ENCODE data around the gene CYSTM1.
A peak's percentile ranks its signal among the peaks of the same experiment; 100 is the strongest.
"Not testable (repeated sequence)": the region's sequence is repeated elsewhere in the genome, so short reads cannot be mapped to it uniquely, and the experiment has no call there.

CYSTM1 gene

DNA sequence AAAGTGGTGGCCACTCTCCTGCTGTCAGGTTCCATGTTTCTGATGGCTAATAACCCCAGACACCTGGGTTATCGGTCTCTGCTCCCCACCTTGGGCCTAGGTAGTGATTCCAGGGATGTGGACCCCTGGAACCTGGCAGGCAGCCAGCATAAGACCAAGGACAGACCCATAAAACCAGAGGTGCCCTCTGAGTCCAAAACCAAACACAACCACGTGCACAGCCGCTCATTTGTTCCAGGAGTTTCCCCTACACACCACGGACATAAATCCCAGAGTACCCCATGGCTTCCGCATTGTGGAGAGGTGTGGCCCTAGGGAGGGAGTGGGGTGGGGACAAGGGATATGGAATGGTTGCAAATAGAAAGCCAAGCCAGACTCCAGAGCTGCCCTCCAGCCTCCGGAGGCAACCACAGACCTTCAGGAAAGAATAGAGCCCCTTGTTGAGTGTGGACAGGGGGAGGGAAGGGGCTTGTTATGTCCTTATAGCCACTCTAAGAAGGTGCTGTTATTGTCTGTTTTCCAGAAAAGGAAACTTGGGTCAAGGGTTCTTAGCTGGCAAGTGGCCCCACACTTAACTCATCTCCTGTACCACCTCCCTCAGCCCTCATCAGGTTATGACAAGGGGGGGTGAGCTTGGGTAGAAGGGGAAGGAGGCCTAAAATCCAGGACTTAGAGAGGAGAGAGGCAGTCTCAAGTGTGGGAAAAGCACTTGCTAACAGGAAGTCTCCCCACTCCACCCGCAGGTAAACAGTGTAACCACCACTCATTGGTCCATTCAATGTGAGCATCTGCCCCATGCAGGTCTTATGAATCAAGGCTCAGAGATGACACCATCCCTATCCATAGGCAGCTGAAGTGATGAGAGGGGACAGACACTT is 23.6 kb upstream of the CYSTM1 start:
- no peak for DNase-seq

DNA sequence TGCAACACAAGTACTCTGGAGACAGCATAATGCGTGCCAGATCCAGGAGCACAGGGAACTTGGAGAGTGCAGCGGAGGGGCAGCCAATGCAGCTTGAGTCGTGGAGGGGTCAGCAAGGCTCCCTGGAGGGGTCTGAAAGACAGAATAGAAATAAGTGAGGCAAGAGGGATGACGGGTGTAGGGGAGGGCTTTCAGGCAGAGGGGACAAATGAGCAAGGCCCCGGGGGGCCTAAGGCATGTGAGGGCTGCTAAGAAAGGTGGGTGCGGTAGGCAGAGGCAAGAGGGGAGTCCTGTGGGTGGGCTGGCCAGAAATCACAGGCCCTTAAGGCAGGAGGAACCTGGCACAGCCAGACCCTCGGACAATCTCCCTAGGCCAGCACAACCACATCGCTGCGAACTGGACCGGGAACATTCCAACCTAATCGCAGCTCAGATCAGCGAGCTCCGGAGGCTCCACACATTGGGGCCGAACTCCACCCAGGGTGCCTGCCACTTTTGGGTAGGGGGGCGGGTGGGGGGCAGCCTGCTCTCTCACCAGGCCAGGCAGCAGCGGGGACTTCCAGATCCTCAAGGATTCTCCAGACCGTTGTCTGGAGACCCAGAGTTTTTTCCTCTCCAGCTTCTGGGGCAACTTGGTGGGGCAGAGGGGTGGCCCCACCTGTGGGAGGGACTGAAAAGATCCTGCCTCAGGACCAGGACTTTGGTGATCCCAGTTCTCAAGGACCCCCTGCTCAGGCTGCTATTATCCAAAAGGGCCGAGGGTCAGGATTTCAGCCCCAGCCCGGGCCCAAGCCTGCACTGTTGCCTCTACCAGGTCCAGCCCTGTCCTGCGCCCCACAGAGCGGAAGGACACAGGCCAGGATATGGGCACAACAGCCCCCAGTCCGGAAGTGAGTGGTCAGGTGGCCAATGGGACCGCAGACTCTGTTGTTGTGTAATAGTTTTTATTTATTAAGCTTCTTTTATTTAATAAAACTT is 22.7 kb upstream of the CYSTM1 start:
- no peak for DNase-seq

DNA sequence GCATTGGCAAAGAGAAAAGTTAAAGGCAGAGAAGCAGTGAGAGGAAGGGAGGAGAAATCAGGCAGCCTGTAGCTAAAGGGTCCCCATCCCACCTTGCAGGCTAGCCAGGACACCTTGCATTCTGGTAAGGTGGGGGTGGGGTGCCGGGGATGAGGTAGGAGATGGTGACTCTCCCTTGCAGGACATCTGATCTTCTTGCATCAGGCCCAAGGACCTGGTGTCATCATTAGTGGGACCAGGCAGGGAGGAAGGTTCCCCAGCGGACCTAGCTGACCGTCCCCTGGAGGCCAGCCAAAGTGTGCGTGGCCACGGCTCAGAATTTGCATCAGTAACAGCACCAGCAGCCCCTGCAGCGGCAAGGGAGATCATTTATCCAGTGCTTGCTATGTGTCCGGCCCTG is 21.7 kb upstream of the CYSTM1 start:
- no peak for DNase-seq

DNA sequence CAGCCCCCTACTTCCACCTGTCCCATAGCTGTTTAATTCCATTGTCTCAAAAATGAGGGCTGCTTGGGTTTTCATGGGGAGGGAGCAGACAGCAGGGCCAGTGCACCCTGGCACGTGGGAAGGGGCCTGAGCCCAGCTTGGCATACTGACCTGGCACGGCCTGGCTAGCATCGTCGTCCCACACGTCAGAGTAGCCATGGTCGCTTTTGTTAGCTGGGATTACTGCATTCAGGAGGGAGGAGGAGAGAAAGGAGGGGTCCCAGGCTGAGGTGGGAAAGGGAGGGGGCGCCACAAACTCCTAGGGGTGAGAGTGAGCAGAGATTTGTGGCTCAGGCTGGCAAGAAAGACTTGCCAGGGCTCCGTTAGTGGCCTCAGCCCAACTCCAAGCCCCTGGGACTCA is 21.1 kb upstream of the CYSTM1 start:
- DNase-seq = no peak

DNA sequence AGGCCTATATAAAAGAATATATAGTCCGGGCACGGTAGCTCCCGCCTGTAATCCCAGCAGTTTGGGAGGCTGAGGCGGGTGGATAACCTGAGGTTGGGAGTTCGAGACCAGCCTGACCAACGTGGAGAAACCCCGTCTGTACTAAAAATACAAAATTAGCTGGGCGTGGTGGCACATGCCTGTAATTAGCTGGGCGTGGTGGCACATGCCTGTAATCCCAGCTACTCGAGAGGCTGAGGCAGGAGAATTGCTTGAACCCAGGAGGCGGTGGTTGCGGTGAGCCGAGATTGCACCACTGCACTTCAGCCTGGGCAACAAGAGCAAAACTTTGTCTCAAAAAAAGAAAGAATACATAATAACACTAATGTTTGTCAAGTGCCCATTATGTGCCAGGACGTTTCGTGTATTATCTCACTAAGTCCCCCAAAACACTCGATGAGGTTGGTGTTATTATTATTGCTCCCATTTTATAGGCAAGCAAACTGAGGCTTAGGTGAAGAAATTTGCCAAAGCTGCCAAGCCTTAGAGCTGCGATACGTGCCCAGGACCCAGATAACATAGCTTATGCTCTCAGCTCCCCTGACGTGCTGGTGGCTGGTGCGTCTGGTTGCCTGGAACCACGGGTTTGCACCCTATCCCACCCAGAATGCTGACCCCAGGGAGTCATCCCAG is 20.1 kb upstream of the CYSTM1 start:
- not testable (repeated sequence) for DNase-seq

DNA sequence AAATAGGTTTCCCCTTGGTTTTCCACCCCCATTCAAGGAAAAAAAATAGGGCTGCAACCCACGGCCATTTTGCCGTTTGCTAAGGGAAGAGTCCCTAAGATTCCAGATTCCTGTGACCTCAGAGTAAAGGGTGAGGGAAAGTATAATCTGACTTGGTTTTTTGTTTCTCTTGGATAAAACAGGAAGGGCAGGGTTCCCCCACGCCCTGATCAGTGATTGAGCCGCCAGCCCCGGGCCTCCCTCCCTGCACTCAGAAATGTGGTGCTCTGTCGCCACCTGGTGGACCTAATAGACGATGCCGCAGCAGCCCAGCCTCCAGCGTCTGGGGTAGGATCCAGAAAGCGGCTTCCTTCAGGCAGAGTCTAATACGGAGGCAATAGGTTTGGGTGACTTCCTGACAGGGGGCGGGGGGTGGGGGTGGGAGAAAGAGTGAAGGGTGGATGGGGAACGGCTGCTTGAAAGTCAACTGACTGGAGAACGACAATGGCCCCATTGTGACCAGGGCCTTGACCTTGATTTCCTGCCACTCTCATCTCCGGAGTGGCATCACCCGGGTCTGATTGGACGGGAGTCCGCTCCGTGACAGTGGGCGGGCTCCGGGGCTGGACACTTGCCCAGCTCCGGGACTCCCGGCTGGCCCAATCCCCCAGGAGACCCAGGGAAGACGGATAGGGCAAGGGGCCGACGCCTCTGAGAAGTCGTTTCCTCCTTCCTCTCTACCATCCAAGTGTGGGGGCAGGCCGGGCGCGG is 17.8 kb upstream of the CYSTM1 start:
- peak; percentile 87 for DNase-seq

DNA sequence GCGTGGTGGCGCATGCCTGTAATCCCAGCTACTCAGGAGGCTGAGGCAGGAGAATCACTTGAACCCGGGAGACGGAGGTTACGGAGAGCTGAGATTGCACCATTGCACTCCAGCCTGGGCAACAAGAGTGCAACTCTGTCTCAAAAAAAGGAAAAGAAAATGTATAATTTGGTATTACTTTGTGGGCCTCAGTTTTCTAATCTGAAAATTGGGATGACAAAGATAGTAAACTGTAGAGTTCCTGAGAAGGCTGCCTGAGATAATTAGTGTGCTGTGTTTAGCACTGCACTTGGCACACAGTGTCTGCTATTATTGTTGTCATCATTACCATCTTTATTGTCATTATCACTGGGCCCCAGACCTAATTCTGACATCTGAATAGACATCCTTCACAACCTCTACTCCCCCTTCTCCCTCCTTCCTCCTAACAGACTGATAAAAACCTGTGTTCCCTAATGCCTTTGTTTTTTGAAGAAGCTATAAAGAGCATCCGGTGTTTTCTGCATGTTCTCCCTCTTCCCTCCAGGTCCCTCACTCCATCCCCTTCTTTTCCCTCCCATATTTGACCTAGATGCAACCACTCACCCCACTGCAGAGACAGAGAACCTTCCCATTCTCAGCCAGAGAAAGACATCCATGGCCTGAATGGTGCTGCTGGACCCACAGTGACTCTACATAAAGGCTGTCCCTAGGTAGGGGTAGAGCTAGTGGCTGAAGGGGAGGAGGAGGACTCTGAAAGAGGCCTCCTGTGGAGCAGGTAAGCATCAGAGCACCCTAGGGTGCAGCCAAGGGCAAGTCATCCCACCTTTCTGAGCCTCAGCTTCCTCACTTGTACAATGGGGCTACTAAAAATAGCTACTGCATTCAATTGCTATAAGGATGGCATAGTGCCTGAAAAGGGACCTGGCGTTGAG is 15.7 kb upstream of the CYSTM1 start:
- no peak for DNase-seq

DNA sequence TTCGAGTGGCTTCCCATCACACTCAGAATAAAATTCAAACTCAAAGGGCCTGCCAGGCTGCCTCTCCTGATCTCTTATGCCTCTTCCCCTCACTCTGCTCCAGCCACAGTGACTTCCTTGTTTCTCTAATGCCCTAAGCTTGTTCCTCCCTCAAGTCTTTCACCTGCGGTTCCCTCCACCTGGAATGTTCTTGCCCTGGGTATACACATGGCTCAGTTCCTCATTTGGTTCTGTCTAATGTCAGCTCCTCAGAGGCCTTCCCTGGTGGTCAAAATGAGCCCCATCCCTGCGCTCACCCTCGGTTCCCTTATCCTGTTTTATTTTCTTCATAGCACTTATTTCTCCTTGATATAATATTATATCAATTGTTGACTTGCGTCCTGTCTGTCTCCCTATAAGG is 12.7 kb upstream of the CYSTM1 start:
- no peak for DNase-seq

DNA sequence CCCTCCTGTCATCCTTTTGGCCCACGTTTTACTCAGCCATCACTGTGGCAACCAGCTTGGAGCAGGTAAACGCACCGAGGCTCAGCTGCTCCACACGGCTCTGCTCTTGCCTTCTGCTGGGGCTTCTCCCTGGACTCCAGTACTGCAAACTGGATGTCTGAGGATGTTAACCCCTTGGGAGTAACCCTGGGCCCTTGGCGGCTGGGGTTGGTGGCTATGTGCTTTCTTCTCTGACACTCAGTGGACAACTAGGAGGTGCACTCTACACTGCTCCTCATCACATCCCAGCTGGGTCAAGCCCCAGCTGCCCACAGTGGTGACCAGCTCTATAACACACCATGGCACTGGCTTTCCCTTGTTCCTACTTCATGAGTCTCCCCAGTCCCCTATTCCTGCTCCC is 12.2 kb upstream of the CYSTM1 start:
- no peak for DNase-seq

DNA sequence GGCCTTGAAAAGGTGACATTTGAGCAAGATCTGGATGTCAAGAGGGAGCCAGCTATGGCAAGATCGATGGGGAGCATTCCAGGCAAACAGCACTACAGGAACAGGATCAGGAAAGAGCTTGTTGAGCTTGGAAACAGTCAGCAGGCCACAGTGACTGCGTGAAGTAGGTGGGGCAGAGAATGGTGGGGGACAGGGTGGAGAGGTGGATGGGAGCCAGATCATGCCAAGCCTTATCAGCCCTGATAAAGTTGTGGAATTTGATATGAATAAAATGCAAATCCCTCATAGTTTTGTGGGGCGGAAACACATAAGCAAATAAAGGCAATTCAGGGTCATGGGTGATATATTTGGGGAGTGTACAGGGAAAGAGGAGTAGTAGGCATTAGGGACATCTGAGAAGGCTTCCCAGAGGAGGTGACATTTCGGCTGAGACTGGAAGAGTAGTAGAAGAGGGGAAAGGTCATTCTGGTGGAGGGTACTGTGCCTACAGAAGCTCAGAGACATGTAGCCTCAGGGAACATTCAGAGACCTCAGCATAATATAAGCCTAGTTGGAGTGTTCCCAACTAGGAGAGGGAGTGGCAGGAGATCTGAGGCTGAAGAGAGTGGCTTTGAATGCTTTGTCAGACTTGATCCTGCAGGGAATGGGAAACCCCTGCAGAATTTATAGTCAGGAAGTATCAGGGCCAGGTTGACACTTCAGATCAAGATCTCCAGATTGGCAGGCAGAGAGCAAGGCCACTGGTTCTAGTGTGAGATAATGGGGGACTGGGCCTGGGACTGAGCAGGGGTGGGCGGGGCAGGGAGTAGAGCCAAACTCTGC is 9.7 kb upstream of the CYSTM1 start:
- DNase-seq = no peak

DNA sequence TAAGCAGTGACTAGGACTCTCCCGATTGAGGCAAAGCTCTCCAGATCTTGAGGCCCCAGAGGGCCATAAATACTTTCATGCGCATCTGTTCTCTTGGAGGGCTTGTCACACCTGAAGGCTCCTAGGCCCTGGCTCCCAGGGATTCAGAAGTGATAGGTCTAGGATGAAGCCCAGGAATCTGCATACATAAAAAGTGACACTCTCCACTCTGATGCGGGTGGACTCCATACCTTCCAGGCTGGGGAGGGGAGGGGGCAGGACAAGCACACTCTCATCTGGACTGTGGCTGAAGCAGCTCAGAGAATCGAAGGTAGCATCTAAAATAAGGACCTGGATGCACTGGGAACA is 9.1 kb upstream of the CYSTM1 start:
- no peak for DNase-seq

DNA sequence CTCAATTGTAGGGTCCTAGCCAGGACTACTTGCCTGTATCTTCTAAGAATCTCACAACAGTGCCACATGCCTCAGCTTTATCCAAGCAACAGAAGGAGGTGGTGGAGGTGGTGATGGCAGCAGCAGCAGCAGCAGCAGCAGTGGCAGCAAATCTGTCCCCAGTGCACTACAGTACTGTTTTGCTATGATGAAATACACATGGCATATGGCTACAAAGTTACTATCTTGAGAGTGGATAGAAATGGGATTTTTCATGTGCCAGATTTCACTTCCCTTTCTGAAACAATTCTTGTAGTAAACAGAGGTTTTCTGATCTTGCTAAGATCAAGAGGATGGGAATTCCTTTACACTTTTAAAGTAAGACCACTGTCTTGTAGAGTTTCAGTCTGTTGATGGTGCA is 8.1 kb upstream of the CYSTM1 start:
- no peak for DNase-seq

DNA sequence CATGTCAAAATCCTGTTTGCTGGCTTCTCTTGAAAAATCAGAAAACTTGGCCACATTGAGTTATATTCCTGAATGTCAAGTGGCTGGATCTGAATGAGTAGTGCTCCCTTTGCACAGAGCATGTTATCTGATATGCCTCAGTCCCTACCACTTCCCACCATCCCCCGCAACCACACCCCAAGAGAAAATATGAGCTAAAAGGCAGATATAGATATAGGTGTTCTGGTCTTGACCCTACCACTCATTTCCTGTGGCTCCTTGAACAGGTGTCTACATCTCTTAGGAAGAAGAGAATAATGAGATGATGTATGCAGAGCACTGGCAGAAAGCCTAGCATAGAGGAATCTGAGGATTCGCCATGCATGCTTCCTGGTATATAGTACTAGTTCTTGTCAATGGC is 6.6 kb upstream of the CYSTM1 start:
- DNase-seq = no peak

DNA sequence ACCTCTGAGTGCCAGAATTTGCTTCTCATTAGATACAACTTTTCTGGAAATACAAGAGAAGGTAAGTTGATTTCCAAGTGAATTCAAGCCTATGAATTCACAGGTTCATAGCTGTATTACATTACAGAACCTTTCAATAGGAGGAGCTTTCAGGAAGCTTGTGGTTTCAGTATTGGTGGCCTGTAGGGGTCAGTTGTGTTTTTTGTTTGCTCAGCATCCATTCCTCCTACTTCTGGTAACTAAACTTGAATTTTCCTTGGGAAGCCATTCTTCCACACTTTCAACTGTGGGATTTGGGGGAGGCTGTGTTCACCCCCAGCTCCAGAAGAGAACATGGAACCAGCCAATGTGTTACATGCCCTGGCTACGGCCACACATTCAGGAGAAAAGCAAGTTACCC is 5.6 kb upstream of the CYSTM1 start:
- DNase-seq = no peak

DNA sequence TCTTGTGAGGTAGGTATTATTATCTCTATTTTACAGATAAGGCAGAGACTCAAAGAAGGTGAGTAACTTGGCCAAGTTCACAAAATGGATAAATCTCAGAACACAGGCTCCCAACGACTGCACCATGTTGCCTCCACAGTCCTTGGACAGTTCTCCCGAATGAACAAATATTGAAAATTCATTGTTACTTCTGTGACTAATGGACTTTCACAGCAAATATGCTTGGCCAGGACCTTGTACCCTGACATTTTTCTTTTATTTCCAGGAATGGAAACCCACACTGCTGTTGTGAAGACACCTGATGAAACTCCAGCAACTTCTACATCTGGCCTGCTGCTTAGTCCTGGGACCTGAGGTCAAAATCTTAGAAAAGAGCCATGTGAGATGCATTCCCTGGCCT is 2.5 kb upstream of the CYSTM1 start:
- DNase-seq = no peak

DNA sequence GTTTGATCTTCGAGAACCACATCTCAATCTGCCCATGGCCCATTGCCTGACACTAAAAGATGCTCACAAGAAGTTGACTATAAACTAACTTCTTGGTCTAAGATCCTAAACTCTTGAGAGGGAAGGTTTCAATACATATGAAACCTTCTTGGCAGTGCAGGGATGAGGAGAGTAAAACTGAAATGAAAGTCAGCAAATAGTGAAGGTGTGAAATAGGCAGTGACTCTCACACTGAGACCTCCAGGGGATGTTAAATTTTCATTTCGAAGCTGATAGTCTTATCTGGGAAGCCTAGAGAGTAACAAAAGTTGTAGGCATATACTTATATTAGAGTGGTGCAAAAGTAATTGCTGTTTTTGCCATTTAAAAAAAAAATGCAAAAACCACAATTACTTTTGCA is 974 bp upstream of the CYSTM1 start:
- DNase-seq = no peak

DNA sequence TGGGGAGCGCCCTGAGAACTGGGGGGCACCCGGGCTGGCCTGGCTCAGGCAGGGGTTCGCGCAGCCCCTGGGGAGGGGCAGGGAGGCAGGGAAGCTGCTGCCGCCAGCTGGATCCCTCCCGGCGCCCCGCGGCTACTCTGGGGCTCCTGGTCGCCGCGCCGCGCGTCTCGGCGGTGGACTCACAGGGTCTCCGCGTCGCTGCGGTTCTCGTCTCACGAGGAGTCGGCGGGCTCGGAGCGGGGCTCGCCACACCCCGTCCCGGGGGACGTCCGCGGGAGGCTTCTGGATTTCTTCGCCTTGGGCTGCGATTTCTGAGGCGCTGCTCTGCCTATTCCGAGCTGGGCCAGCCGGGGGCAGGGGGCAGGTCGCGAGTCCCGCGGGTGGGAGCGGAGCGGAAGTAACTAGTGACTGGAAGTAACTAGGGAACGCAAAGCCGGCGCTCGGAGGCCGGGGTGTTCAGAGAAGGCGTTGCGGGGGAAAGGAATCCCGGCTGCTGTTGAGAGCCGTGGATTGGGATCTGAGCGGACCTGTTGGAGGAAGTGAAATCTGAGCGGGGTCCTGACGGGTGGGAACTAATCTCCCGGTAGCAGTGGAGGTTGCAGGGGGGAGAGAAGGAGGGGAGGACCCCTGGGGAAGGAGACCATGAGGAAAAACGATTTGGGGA is 511 bp downstream of the CYSTM1 start:
- DNase-seq = peak; percentile 56

DNA sequence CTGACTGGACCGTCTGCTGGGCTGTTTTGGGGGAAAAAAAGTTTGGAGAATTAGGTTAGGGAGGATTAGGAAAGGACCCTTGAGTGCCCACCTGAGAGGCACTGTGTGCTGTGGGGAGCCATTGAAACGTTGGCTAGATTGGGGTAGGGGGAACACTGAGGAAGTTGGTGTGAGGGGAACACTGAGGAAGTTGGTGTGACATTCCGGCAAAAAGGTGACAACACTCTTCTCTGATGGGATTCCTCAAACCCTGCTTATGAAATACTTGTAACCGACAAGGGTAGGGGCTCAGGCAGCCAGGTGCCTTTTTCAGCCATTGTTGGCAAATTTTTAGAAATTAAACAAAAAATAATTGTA is 1.0 kb downstream of the CYSTM1 start:
- DNase-seq = no peak

DNA sequence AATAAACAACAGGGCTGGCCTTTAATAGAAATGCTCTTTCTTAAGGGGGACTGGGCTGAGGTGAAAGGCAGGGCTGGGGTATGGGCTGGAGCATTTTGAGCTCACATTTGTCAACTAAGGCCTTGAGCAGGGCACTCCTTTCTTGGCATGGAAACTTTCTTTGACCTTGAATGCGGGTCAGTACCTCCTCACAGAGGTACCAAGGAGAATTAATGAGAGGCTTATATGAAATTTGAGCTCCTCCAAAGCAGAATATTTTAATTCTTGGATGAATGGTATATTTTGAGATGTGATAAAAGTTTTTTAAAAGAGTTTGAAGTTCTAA is 3.1 kb downstream of the CYSTM1 start:
- no peak for DNase-seq

DNA sequence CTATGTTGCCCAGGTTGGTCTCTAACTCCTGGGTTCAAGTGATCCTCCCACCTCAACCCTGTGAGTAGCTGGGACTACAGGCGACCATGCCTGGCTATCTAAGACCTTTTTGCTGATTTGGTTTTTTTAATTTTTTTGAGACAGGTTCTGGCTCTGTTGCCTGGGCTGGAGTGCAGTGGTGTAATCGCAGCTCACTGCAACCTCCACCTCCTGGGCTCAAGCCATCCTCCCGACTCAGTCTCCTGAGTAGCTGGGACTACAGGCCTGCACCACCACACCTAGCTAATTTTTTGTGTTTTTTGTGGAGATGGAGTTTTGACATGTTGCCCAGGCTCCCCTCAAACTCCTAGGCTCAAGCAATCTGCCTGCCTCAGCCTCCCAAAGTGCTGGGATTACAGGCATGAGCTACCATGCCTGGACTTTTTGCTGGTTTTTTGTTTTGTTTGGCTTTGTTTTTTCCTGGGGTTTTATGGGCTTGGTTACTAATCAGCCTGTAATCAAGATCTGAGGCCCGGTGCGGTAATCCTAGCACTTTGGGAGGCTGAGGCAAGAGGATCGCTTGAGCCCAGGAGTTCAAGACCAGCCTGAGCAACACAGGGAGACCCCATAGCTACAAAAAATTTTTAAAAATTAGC is 3.6 kb downstream of the CYSTM1 start:
- no peak for DNase-seq
